GM20000 (cell line): ENCODE results near the gene PPP1R3C.

ENCODE experiments used
- DNase-seq: peaks from one replicate; pipeline ENCODE4 v3.0.0; 2012; ENCODE audit warnings: low spot score
- TF ChIP-seq, protein P1 (sequence below): IDR thresholded peaks from 2 replicates; pipeline ENCODE4 v1.5.1; 2012; ENCODE audit warnings: mild to moderate bottlenecking, control low read depth; ENCODE audit errors: extremely low read depth, missing control alignments

PPP1R3C gene

GRCh38 chr10:91629715-91630549, 2.9 kb downstream of the PPP1R3C start:
- no peak for DNase-seq
- TF ChIP-seq, protein P1, sequence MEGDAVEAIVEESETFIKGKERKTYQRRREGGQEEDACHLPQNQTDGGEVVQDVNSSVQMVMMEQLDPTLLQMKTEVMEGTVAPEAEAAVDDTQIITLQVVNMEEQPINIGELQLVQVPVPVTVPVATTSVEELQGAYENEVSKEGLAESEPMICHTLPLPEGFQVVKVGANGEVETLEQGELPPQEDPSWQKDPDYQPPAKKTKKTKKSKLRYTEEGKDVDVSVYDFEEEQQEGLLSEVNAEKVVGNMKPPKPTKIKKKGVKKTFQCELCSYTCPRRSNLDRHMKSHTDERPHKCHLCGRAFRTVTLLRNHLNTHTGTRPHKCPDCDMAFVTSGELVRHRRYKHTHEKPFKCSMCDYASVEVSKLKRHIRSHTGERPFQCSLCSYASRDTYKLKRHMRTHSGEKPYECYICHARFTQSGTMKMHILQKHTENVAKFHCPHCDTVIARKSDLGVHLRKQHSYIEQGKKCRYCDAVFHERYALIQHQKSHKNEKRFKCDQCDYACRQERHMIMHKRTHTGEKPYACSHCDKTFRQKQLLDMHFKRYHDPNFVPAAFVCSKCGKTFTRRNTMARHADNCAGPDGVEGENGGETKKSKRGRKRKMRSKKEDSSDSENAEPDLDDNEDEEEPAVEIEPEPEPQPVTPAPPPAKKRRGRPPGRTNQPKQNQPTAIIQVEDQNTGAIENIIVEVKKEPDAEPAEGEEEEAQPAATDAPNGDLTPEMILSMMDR, result no peak

DNA sequence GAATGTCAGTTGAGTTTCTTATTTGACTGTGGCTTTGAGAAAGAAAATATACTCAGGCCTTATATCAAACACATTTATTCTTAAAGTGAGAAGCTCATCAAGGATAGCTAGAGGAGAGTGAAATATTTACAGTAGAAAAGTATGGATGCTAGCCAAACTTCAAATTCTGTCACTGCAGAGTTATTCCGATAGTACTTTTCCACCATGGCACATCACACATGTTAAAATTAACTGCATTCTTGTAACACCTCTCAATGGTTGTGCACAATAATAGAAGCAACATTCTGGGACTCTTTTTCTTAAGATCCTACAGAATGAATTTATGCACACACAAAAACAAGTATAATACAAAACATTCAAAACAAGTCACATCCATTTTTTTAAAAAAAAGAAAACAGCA, 4.5 kb downstream of the PPP1R3C start:
- TF ChIP-seq, protein P1, result no peak
- no peak for DNase-seq

DNA sequence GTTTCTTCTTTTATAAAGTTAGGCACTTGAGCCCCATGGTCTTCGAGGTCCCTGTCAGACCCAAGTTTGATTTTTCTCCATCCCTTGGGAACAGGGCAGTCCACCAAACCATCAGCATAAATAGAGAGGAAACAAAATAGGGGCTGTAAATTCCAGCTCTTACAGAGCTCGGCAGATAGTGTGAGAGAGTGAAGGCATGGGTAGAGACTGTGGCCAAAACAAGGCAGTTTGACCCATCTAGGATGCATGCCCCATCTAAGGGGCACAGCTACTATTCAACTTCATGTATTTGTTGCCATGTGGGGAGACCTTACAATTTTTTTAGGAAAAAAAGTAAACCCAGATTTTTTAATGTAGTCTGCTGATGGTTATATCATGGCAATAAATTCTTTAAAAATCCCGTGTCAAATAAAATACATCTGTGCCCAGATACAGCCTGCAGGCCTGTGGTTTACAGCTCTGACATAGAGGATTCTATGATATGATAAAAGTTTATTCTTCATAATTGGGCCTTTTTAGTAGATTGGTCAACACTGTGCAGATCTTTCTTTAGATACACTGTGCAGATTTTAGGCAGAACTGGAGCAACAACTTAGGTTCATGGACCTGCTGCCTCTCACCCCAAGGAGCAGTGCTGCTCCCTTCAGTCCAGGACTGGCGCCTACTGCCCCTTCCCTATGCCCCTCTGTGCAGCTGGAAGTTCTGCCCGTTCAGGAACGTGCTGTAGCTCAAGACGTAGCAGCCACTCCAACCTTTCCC, 5.3 kb downstream of the PPP1R3C start:
- DNase-seq, result no peak
- TF ChIP-seq, protein P1, result no peak

DNA sequence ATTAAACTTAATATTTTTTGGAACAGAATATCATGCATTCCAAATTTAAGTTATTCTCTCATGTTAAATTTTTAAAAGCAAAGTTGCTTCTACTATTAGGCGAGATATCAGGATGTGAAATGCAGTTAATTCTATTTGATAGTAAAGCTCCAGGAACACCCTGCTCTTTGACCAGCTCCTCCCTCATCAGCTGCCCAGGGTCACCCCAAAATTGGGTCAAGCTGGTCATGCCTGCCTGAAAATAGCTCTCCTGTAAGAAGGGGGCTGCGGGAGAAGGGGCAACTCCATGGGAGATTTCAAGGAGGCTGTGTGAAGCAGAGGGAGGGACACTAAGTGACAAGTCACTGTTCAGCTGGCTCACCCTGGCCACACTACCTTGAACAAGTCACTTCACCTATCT, 5.9 kb downstream of the PPP1R3C start:
- TF ChIP-seq, protein P1, result no peak
- no peak for DNase-seq

DNA sequence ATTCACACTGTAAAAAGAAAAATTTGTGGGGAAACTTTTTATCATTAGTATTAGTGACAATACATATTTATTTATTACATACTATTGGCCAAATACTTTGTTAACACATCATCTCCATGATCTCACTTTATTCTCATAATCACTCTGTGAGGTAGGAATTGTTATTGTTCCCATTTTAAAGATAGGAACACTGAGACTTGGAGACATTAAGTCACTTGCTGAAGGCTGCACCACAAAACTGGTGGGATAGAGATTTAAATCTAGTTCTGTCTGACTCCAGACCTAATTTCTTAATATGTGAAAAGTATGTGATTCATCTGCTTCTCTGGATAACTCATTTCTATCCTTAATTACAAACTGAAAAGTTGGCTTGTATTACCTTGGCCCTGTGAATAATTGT, 8.2 kb downstream of the PPP1R3C start:
- no peak for DNase-seq

GRCh38 chr10:91622601-91623000, 10.3 kb downstream of the PPP1R3C start:
- TF ChIP-seq, protein P1, result no peak
- no peak for DNase-seq

More for the DNA sequence above, 8.2 kb downstream of the PPP1R3C start:
- TF ChIP-seq, protein P1, result no peak

- TF ChIP-seq, protein P1, result no peak
- no peak for DNase-seq
Observed at GRCh38 chr10:91621483-91622113, 11.3 kb downstream of the PPP1R3C start.
